Chondrocyte (in vitro differentiated cells): ENCODE results near the gene CACYBP. TPM values are rescaled to one million over a fixed set of nuclear protein-coding genes. Genes with fewer than 3 reads are reported as not detected.
A peak's percentile ranks its signal among the peaks of the same experiment; 100 is the strongest.
"Not testable (repeated sequence)": the region's sequence is repeated elsewhere in the genome, so short reads cannot be mapped to it uniquely, and the experiment has no call there.

Source experiments
- DNase-seq: peaks from one replicate; pipeline ENCODE4 v3.0.0; 2021; ENCODE audit warnings: mixed read lengths, low spot score
- H3K27ac Mint-ChIP-seq: one replicate; pipeline ENCODE4 v1.8.0; 2021; ENCODE audit warnings: mild to moderate bottlenecking, moderate library complexity, mixed read lengths; ENCODE audit not compliant: unreplicated experiment
- H3K27me3 Mint-ChIP-seq: 2 replicates; pipeline ENCODE4 v1.8.0; 2021; ENCODE audit warnings: low read depth, mixed read lengths
- H3K36me3 Mint-ChIP-seq: 2 replicates; pipeline ENCODE4 v1.8.0; 2021; ENCODE audit warnings: low read depth, mixed read lengths
- H3K4me1 Mint-ChIP-seq: 2 replicates; pipeline ENCODE4 v1.8.0; 2021; ENCODE audit warnings: low read depth, mild to moderate bottlenecking, mixed read lengths
- H3K4me3 Mint-ChIP-seq: one replicate; pipeline ENCODE4 v1.8.0; 2021; ENCODE audit warnings: mild to moderate bottlenecking, moderate library complexity, mixed read lengths; ENCODE audit not compliant: unreplicated experiment
- H3K9me3 Mint-ChIP-seq: 2 replicates; pipeline ENCODE4 v1.8.0; 2021; ENCODE audit warnings: low read depth, mixed read lengths
- CTCF ChIP-seq: fragments of 200-600 bp; sonication (generic); IDR thresholded peaks from 2 replicates; pipeline ENCODE4 v1.5.0; 2021; ENCODE audit warnings: antibody characterized with exemption, mild to moderate bottlenecking, moderate library complexity
- total RNA-seq: library from RNA; stranded (reverse); gene quantifications from 3 replicates; pipeline ENCODE4 v1.2.1, GENCODE V29; 2021

CACYBP gene
- total RNA-seq, 1 donor from 2014 or later = 65.4 TPM

GRCh38 chr1:175009532-175009931, 9.8 kb downstream of the CACYBP start:
- DNase-seq = no peak
- peaks cover 27% of the 10 kb centered on the region for H3K36me3 Mint-ChIP-seq
- no peak overlapping the region for H3K4me3 Mint-ChIP-seq
- no peaks in the 10 kb centered on the region for H3K27me3 Mint-ChIP-seq
- H3K4me1 Mint-ChIP-seq = peaks cover 3% of the 10 kb centered on the region
- TF ChIP-seq CTCF = no peak
- no peaks in the 10 kb centered on the region for H3K9me3 Mint-ChIP-seq
- no peak overlapping the region for H3K27ac Mint-ChIP-seq

GRCh38 chr1:175013445-175013844, 13.7 kb downstream of the CACYBP start:
- Mint-ChIP-seq H3K36me3 (peaks cover 23% of the 10 kb centered on the region), H3K4me3 (no peak overlapping the region), H3K27ac (no peak overlapping the region), H3K27me3 (no peaks in the 10 kb centered on the region), H3K4me1 (peaks cover 15% of the 10 kb centered on the region), H3K9me3 (no peaks in the 10 kb centered on the region)
- DNase-seq = no peak
- no peak for TF ChIP-seq CTCF

- no peak for DNase-seq
- TF ChIP-seq CTCF = no peak
- H3K27me3 Mint-ChIP-seq = no peaks in the 10 kb centered on the region
- peaks cover 12% of the 10 kb centered on the region for H3K4me1 Mint-ChIP-seq
- H3K36me3 Mint-ChIP-seq = peaks cover 19% of the 10 kb centered on the region
- H3K9me3 Mint-ChIP-seq = no peaks in the 10 kb centered on the region
- H3K27ac Mint-ChIP-seq = peak overlapping the region; percentile 95
- no peak overlapping the region for H3K4me3 Mint-ChIP-seq
Observed at GRCh38 chr1:175015243-175015642, 15.5 kb downstream of the CACYBP start.

GRCh38 chr1:175019524-175019923, 19.8 kb downstream of the CACYBP start:
- Mint-ChIP-seq H3K4me1 (peaks cover 37% of the 10 kb centered on the region), H3K36me3 (peaks cover 5% of the 10 kb centered on the region), H3K27me3 (no peaks in the 10 kb centered on the region), H3K4me3 (no peak overlapping the region), H3K27ac (no peak overlapping the region), H3K9me3 (peaks cover under 1% of the 10 kb centered on the region)
- TF ChIP-seq CTCF = no peak
- DNase-seq = no peak

GRCh38 chr1:175023043-175023921, 23.5 kb downstream of the CACYBP start, which contains the start of gene MRPS14:
MRPS14 (minus strand) TSS chr1:175023425; CDS start chr1:175023408, 17 bp downstream.
- H3K4me3 Mint-ChIP-seq = peak within 1 kb of the TSS; percentile 84
- peak; percentile 98 for DNase-seq
- TF ChIP-seq CTCF = no peak
- H3K4me1 Mint-ChIP-seq = peaks cover 24% of the 10 kb centered on the region
- H3K36me3 Mint-ChIP-seq = no peaks in the 10 kb centered on the region
- H3K27me3 Mint-ChIP-seq = no peaks in the 10 kb centered on the region
- peaks cover 5% of the 10 kb centered on the region for H3K9me3 Mint-ChIP-seq
- peak within 1 kb of the TSS; percentile 94 for H3K27ac Mint-ChIP-seq

- not testable (repeated sequence) for H3K36me3 Mint-ChIP-seq, H3K27me3 Mint-ChIP-seq, DNase-seq, H3K9me3 Mint-ChIP-seq
- Mint-ChIP-seq H3K27ac (peak overlapping the region; percentile 94), H3K4me3 (peak overlapping the region; percentile 84), H3K4me1 (peaks cover 24% of the 10 kb centered on the region)
Observed at GRCh38 chr1:175023922-175024242, 24.1 kb downstream of the CACYBP start.
